Measurements from ENCODE around the gene MYO1A.

DNA sequence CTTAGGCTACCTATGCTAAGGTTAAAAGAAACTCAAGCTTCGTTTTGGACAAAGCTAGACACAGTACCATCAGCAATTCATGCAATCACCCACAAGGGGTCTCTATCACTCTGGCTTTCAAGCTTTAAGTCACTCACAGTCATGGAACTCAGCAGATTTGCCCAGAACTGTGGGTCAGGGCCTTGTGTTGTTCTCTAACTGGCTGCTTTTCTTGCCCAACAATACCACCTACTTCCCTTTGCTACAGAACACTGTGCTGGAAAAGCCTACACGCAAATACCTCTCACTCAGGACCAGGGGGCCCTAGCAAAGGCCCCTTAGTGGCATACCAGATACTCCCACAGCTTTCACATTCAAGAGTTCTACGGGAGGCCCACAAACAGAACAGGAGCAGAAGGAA lies 19.6 kb upstream of the MYO1A start:
- no peak for TF ChIP-seq CHD2 (IDR thresholded peaks at IDR 0.05; ENCODE audit: low read length, partially characterized antibody)
- no peak for TF ChIP-seq BHLHE40 (IDR thresholded peaks at IDR 0.05; ENCODE audit: low read depth, low read length)
- TF ChIP-seq, protein P1, sequence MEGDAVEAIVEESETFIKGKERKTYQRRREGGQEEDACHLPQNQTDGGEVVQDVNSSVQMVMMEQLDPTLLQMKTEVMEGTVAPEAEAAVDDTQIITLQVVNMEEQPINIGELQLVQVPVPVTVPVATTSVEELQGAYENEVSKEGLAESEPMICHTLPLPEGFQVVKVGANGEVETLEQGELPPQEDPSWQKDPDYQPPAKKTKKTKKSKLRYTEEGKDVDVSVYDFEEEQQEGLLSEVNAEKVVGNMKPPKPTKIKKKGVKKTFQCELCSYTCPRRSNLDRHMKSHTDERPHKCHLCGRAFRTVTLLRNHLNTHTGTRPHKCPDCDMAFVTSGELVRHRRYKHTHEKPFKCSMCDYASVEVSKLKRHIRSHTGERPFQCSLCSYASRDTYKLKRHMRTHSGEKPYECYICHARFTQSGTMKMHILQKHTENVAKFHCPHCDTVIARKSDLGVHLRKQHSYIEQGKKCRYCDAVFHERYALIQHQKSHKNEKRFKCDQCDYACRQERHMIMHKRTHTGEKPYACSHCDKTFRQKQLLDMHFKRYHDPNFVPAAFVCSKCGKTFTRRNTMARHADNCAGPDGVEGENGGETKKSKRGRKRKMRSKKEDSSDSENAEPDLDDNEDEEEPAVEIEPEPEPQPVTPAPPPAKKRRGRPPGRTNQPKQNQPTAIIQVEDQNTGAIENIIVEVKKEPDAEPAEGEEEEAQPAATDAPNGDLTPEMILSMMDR (IDR thresholded peaks at IDR 0.05): peak; percentile 94
- TF ChIP-seq KDM1A (IDR thresholded peaks at IDR 0.05; ENCODE audit: low read depth): no peak
- no peak for TF ChIP-seq MAZ (IDR thresholded peaks at IDR 0.05; ENCODE audit: borderline replicate concordance, low read depth, low read length)
- TF ChIP-seq CEBPB (IDR thresholded peaks at IDR 0.05): no peak
- TF ChIP-seq, protein P2, sequence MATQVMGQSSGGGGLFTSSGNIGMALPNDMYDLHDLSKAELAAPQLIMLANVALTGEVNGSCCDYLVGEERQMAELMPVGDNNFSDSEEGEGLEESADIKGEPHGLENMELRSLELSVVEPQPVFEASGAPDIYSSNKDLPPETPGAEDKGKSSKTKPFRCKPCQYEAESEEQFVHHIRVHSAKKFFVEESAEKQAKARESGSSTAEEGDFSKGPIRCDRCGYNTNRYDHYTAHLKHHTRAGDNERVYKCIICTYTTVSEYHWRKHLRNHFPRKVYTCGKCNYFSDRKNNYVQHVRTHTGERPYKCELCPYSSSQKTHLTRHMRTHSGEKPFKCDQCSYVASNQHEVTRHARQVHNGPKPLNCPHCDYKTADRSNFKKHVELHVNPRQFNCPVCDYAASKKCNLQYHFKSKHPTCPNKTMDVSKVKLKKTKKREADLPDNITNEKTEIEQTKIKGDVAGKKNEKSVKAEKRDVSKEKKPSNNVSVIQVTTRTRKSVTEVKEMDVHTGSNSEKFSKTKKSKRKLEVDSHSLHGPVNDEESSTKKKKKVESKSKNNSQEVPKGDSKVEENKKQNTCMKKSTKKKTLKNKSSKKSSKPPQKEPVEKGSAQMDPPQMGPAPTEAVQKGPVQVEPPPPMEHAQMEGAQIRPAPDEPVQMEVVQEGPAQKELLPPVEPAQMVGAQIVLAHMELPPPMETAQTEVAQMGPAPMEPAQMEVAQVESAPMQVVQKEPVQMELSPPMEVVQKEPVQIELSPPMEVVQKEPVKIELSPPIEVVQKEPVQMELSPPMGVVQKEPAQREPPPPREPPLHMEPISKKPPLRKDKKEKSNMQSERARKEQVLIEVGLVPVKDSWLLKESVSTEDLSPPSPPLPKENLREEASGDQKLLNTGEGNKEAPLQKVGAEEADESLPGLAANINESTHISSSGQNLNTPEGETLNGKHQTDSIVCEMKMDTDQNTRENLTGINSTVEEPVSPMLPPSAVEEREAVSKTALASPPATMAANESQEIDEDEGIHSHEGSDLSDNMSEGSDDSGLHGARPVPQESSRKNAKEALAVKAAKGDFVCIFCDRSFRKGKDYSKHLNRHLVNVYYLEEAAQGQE (IDR thresholded peaks at IDR 0.05): no peak
